Stimulated activated effector memory CD8-positive, alpha-beta T cell treated with anti-CD3 and anti-CD28 coated beads, Interleukin-12 subunit alpha, Interleukin-12 subunit beta, amount 100 ng/mL, for 72 hours (primary cell): Measurements from ENCODE around the gene COL2A1.

Experiments used
- ATAC-seq: fragments of 150-1000 bp; cut with Tn5 transposase; 2 replicates; pipeline ENCODE4 v1.10.0; 2021
- DNase-seq, 2 donors: peaks; one replicate each; pipeline ENCODE4 v3.0.0; 2021 to 2022; ENCODE audit warnings: low spot score in 2 of 2
- H3K27ac Mint-ChIP-seq: one replicate; pipeline ENCODE4 v1.8.0; 2022; ENCODE audit warnings: mild to moderate bottlenecking, mixed read lengths
- H3K36me3 Mint-ChIP-seq: one replicate; pipeline ENCODE4 v1.8.0; 2022; ENCODE audit warnings: mild to moderate bottlenecking, mixed read lengths
- H3K4me1 Mint-ChIP-seq: one replicate; pipeline ENCODE4 v1.8.0; 2022; ENCODE audit warnings: mixed read lengths
- H3K4me3 Mint-ChIP-seq: one replicate; pipeline ENCODE4 v1.8.0; 2022; ENCODE audit warnings: mild to moderate bottlenecking, mixed read lengths
- H3K9me3 Mint-ChIP-seq: one replicate; pipeline ENCODE4 v1.8.0; 2022; ENCODE audit warnings: mixed read lengths

Gene COL2A1

GRCh38 chr12:48004053-48004941 is at the start of gene COL2A1:
Gene COL2A1, minus strand, starts transcription at chr12:48004476. Its CDS starts 155 bp downstream, at chr12:48004321.
- Mint-ChIP-seq H3K9me3 (no peaks in the 10 kb centered on the region), H3K4me1 (peaks cover 33% of the 10 kb centered on the region), H3K4me3 (peak within 1 kb of the TSS; percentile 85), H3K27ac (no peak within 1 kb of the TSS), H3K36me3 (no peaks in the 10 kb centered on the region)
- DNase-seq (peak in 1 of 2 donors; percentile 67), ATAC-seq (peak; percentile 75)

- Mint-ChIP-seq H3K36me3 (peaks cover 40% of the 10 kb centered on the region), H3K9me3 (peaks cover under 1% of the 10 kb centered on the region), H3K4me3 (no peak overlapping the region), H3K4me1 (no peaks in the 10 kb centered on the region), H3K27ac (no peak overlapping the region)
- DNase-seq, result no peak
- ATAC-seq, result no peak
Measured at GRCh38 chr12:48053883-48054282, 49.6 kb upstream of the COL2A1 start.

GRCh38 chr12:48053122-48053521 is 48.8 kb upstream of the COL2A1 start:
- peaks cover 40% of the 10 kb centered on the region for H3K36me3 Mint-ChIP-seq

GRCh38 chr12:48051681-48052080 is 47.4 kb upstream of the COL2A1 start:
- H3K9me3 Mint-ChIP-seq, result no peaks in the 10 kb centered on the region
- DNase-seq (no peak), ATAC-seq (no peak)
- no peak overlapping the region for H3K27ac Mint-ChIP-seq
- H3K4me3 Mint-ChIP-seq, result no peak overlapping the region
- peaks cover 46% of the 10 kb centered on the region for H3K36me3 Mint-ChIP-seq
- no peaks in the 10 kb centered on the region for H3K4me1 Mint-ChIP-seq

More at GRCh38 chr12:48053122-48053521, 48.8 kb upstream of the COL2A1 start:
- DNase-seq (no peak), ATAC-seq (no peak)
- H3K4me3 Mint-ChIP-seq, result no peak overlapping the region
- no peaks in the 10 kb centered on the region for H3K4me1 Mint-ChIP-seq
- H3K9me3 Mint-ChIP-seq, result no peaks in the 10 kb centered on the region
- no peak overlapping the region for H3K27ac Mint-ChIP-seq

- DNase-seq (no peak), ATAC-seq (no peak)
- Mint-ChIP-seq H3K9me3 (no peaks in the 10 kb centered on the region), H3K4me1 (no peaks in the 10 kb centered on the region), H3K4me3 (no peak overlapping the region), H3K36me3 (peaks cover 58% of the 10 kb centered on the region), H3K27ac (no peak overlapping the region)
Measured at GRCh38 chr12:48050174-48050573, 45.9 kb upstream of the COL2A1 start.

GRCh38 chr12:48045965-48046518 is 41.8 kb upstream of the COL2A1 start:
- no peaks in the 10 kb centered on the region for H3K9me3 Mint-ChIP-seq
- H3K27ac Mint-ChIP-seq, result peak overlapping the region; percentile 60
- DNase-seq, result no peak
- H3K4me3 Mint-ChIP-seq, result no peak overlapping the region
- peak; percentile 50 for ATAC-seq
- H3K4me1 Mint-ChIP-seq, result no peaks in the 10 kb centered on the region
- H3K36me3 Mint-ChIP-seq, result peaks cover 72% of the 10 kb centered on the region

GRCh38 chr12:48045061-48045846 is 41.0 kb upstream of the COL2A1 start:
- Mint-ChIP-seq H3K4me3 (no peak overlapping the region), H3K36me3 (peaks cover 66% of the 10 kb centered on the region), H3K9me3 (no peaks in the 10 kb centered on the region), H3K27ac (no peak overlapping the region), H3K4me1 (no peaks in the 10 kb centered on the region)
- ATAC-seq, result no peak
- no peak for DNase-seq

GRCh38 chr12:48044396-48044795 is 40.1 kb upstream of the COL2A1 start:
- Mint-ChIP-seq H3K27ac (no peak overlapping the region), H3K36me3 (peaks cover 61% of the 10 kb centered on the region), H3K9me3 (no peaks in the 10 kb centered on the region), H3K4me3 (no peak overlapping the region), H3K4me1 (no peaks in the 10 kb centered on the region)
- ATAC-seq (no peak), DNase-seq (no peak)

- DNase-seq, result no peak
- Mint-ChIP-seq H3K9me3 (no peaks in the 10 kb centered on the region), H3K4me1 (no peaks in the 10 kb centered on the region), H3K4me3 (no peak overlapping the region), H3K27ac (no peak overlapping the region), H3K36me3 (peaks cover 58% of the 10 kb centered on the region)
- ATAC-seq, result no peak
Measured at GRCh38 chr12:48043771-48044170, 39.5 kb upstream of the COL2A1 start.

- DNase-seq, result no peak
- Mint-ChIP-seq H3K36me3 (peaks cover 39% of the 10 kb centered on the region), H3K9me3 (no peaks in the 10 kb centered on the region), H3K4me1 (peaks cover 5% of the 10 kb centered on the region), H3K4me3 (no peak overlapping the region), H3K27ac (no peak overlapping the region)
- no peak for ATAC-seq
Measured at GRCh38 chr12:48041591-48042423, 37.5 kb upstream of the COL2A1 start.

- DNase-seq (no peak), ATAC-seq (no peak)
- Mint-ChIP-seq H3K4me1 (peaks cover 5% of the 10 kb centered on the region), H3K4me3 (no peak overlapping the region), H3K27ac (no peak overlapping the region), H3K9me3 (no peaks in the 10 kb centered on the region), H3K36me3 (peaks cover 24% of the 10 kb centered on the region)
Measured at GRCh38 chr12:48040354-48040753, 36.1 kb upstream of the COL2A1 start.

GRCh38 chr12:48039151-48039550 is 34.9 kb upstream of the COL2A1 start:
- no peak for ATAC-seq
- Mint-ChIP-seq H3K27ac (no peak overlapping the region), H3K4me1 (peaks cover 5% of the 10 kb centered on the region), H3K9me3 (no peaks in the 10 kb centered on the region), H3K36me3 (peaks cover 12% of the 10 kb centered on the region), H3K4me3 (no peak overlapping the region)
- DNase-seq, result no peak

- H3K4me1 Mint-ChIP-seq, result peaks cover 5% of the 10 kb centered on the region
- H3K36me3 Mint-ChIP-seq, result peaks cover 1% of the 10 kb centered on the region
- no peak overlapping the region for H3K27ac Mint-ChIP-seq
- no peak overlapping the region for H3K4me3 Mint-ChIP-seq
- no peak for DNase-seq
- no peak for ATAC-seq
- no peaks in the 10 kb centered on the region for H3K9me3 Mint-ChIP-seq
Measured at GRCh38 chr12:48038085-48038484, 33.8 kb upstream of the COL2A1 start.

- Mint-ChIP-seq H3K9me3 (no peaks in the 10 kb centered on the region), H3K4me1 (peaks cover 5% of the 10 kb centered on the region), H3K27ac (peak overlapping the region; percentile 56)
Measured at GRCh38 chr12:48037267-48037915, 33.1 kb upstream of the COL2A1 start.

More at GRCh38 chr12:48037267-48037915, 33.1 kb upstream of the COL2A1 start:
- no peak overlapping the region for H3K4me3 Mint-ChIP-seq
- no peak for DNase-seq
- H3K36me3 Mint-ChIP-seq, result no peaks in the 10 kb centered on the region
- ATAC-seq, result no peak
